CD14-positive monocyte (primary cell): ENCODE measurements around the gene EBF3. TPM values are rescaled to one million over a fixed set of nuclear protein-coding genes. Genes with fewer than 3 reads are reported as not detected.
A peak's percentile ranks its signal among the peaks of the same experiment; 100 is the strongest.

Source experiments
- DNase-seq, 3 donors: peaks; one replicate each; pipeline ENCODE4 v3.0.0-alpha.2; 2011 to 2022
- H2AFZ ChIP-seq: 2 replicates; pipeline ENCODE4 v1.6.0; 2012; ENCODE audit warnings: mild to moderate bottlenecking, low read depth, low read length, inconsistent platforms; ENCODE audit not compliant: insufficient read depth, poor library complexity, severe bottlenecking
- H3K27ac ChIP-seq, 2 donors: 1 replicate in 1 of 2; 2 replicates in 1 of 2; pipeline ENCODE4 v1.5.1; 2012 to 2013; ENCODE audit warnings: low read length in 2 of 2, control low read depth in 1 of 2, inconsistent platforms in 1 of 2, low read depth in 1 of 2, mild to moderate bottlenecking in 1 of 2
- H3K27me3 ChIP-seq, 2 donors: one replicate each; pipeline versions ENCODE4 v1.6.0 to v1.6.1; 2011 to 2013; ENCODE audit warnings: low read length in 2 of 2; ENCODE audit not compliant: control insufficient read depth in 2 of 2, insufficient read depth in 2 of 2
- H3K36me3 ChIP-seq, 2 donors: replicated peaks in 1 of 2; 1 replicate in 1 of 2; 2 replicates in 1 of 2; pipeline versions ENCODE4 v1.5.1 to v1.6.1; 2012 to 2013; ENCODE audit warnings: low read length in 2 of 2, control low read depth in 1 of 2, inconsistent platforms in 1 of 2, mild to moderate bottlenecking in 1 of 2; ENCODE audit not compliant: insufficient read depth in 2 of 2, control insufficient read depth in 1 of 2
- H3K4me1 ChIP-seq, 2 donors: 1 replicate in 1 of 2; 2 replicates in 1 of 2; pipeline versions ENCODE4 v1.5.1 to v1.6.1; 2012 to 2013; ENCODE audit warnings: low read length in 2 of 2, control low read depth in 1 of 2, inconsistent platforms in 1 of 2, mild to moderate bottlenecking in 1 of 2, moderate library complexity in 1 of 2; ENCODE audit not compliant: insufficient read depth in 2 of 2, control insufficient read depth in 1 of 2
- H3K4me2 ChIP-seq: replicated peaks from 2 replicates; pipeline ENCODE3; 2012; ENCODE audit warnings: low read length, moderate library complexity, mild to moderate bottlenecking; ENCODE audit not compliant: poor library complexity, severe bottlenecking; ENCODE audit errors: extremely low read depth
- H3K4me3 ChIP-seq, 3 experiments: fragments of 200-600 bp in 1 of 3; sonication (generic) in 1 of 3; replicated peaks in 1 of 3; 1 replicate in 2 of 3; 2 replicates in 1 of 3; pipeline ENCODE4 v1.5.1; 2011 to 2013; ENCODE audit warnings: low read length in 3 of 3, mild to moderate bottlenecking in 3 of 3, control low read depth in 2 of 3, low read depth in 2 of 3, inconsistent platforms in 1 of 3, moderate library complexity in 1 of 3
- H3K79me2 ChIP-seq: 2 replicates; pipeline ENCODE4 v1.6.0; 2012; ENCODE audit warnings: mild to moderate bottlenecking, control low read depth, inconsistent platforms, low read length, moderate library complexity; ENCODE audit not compliant: insufficient read depth
- H3K9ac ChIP-seq: 2 replicates; pipeline ENCODE4 v1.6.0; 2017; ENCODE audit warnings: low read length, mild to moderate bottlenecking; ENCODE audit not compliant: insufficient read depth, poor library complexity, severe bottlenecking
- H3K9me3 ChIP-seq, 2 donors: replicated peaks in 1 of 2; 1 replicate in 1 of 2; 2 replicates in 1 of 2; pipeline versions ENCODE4 v1.5.1 to v1.6.1; 2012 to 2013; ENCODE audit warnings: low read length in 2 of 2, control low read depth in 1 of 2; ENCODE audit not compliant: control insufficient read depth in 1 of 2, insufficient read depth in 1 of 2
- H4K20me1 ChIP-seq: 2 replicates; pipeline ENCODE4 v1.6.0; 2012; ENCODE audit warnings: mild to moderate bottlenecking, low read length, control low read depth, moderate library complexity; ENCODE audit not compliant: insufficient read depth
- H3K27ac Mint-ChIP-seq, 7 donors: one replicate each; pipeline ENCODE4 v1.8.0; 2020; ENCODE audit warnings: mild to moderate bottlenecking in 7 of 7, mixed read lengths in 7 of 7, moderate library complexity in 6 of 7, inconsistent platforms in 2 of 7
- H3K27me3 Mint-ChIP-seq, 3 donors: one replicate each; pipeline ENCODE4 v1.8.0; 2021 to 2022; ENCODE audit warnings: low read depth in 3 of 3, mild to moderate bottlenecking in 3 of 3, mixed read lengths in 3 of 3, moderate library complexity in 3 of 3, inconsistent platforms in 1 of 3
- H3K36me3 Mint-ChIP-seq, 2 donors: one replicate each; pipeline ENCODE4 v1.8.0; 2020; ENCODE audit warnings: mixed read lengths in 2 of 2, inconsistent platforms in 1 of 2, mild to moderate bottlenecking in 1 of 2
- H3K4me1 Mint-ChIP-seq: one replicate; pipeline ENCODE4 v1.8.0; 2020; ENCODE audit warnings: mild to moderate bottlenecking, mixed read lengths
- H3K4me3 Mint-ChIP-seq, 2 donors: one replicate each; pipeline ENCODE4 v1.8.0; 2020; ENCODE audit warnings: mild to moderate bottlenecking in 2 of 2, mixed read lengths in 2 of 2, moderate library complexity in 1 of 2
- H3K9me3 Mint-ChIP-seq, 7 donors: one replicate each; pipeline ENCODE4 v1.8.0; 2020 to 2022; ENCODE audit warnings: mixed read lengths in 7 of 7, mild to moderate bottlenecking in 6 of 7, moderate library complexity in 6 of 7, inconsistent platforms in 2 of 7
- WGBS: methylation state at CpG from one replicate; pipeline ENCODE4 v1.1.5; 2013; ENCODE audit warnings: missing lambda C conversion rate; ENCODE audit not compliant: insufficient coverage; 5-methylcytosine and 5-hydroxymethylcytosine counted together
- intact Hi-C, 2 donors: fragments of 100-400 bp; cut with micrococcal nuclease; formaldehyde crosslinking; loops; one replicate each; pipeline versions ENCODE4 v1.15.0 to v1.15.1; 2023
- polyA plus RNA-seq, 3 donors: library from polyadenylated mRNA; depleted of rRNA in 1 of 3; unstranded in 2 of 3; stranded (reverse) in 1 of 3; fragments of 300-500 nt in 2 of 3; fragments of >200 nt in 1 of 3; fragmentation: Illumina TruSeq in 2 of 3; gene quantifications; 1 replicate in 2 of 3; 2 replicates in 1 of 3; pipeline ENCODE4 v1.2.3, GENCODE V29; 2012 to 2021
- TF ChIP-seq, protein P1 (sequence below): fragments of 200-600 bp; IDR thresholded peaks from one replicate; pipeline ENCODE4 v1.8.0; 2022; ENCODE audit warnings: antibody characterized with exemption, mild to moderate bottlenecking

The EBF3 gene
- polyA plus RNA-seq, 3 donors: not detected

DNA sequence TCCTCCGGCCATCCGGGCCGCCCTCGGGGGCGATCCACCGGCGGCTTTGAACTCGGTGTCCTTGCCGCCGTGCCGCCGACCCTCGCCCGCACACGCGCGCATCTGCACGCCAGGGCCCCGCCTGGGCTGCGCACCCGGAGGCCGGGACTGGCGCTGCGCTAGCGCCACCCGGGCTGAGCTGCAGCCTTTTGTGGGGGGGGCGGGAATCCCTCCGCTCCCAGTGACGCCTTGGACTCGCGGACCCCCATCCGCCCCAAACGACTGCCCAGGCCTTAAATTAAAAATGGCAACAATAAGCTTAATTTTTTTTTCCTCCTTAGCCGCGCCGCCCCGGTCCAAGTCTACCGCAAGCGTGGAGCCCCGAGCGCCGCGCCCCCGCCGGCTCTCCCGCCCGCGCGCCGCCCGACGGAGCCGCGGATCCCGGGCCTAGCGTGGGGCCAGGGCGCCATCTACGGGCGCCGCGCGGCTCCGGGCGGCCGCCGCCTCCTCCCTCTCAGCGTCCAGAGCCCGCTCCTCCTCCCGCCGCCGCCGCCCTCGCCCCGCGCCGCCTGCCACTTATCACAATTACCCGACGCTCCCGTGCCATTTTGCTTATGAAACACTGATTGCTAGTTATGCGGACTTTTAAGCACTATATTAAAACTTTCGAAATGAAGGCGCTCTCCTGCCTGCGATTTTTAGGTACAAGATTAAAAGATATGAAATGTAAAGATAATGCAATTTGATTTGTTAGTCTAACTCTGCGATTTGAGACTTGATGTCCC is 7.5 kb upstream of the EBF3 start:
- H3K27ac Mint-ChIP-seq: no peak overlapping the region
- Histone ChIP-seq H3K36me3 (no peaks in the 10 kb centered on the region), H4K20me1 (no peaks in the 10 kb centered on the region), H3K27ac (no peak overlapping the region), H3K27me3 (peaks cover 34 to 77% of the 10 kb centered on the region in 2 donors), H3K9me3 (peaks cover 0 to 27% of the 10 kb centered on the region in 2 donors), H2AFZ (no peak overlapping the region), H3K4me3 (no peak overlapping the region), H3K4me2 (no peak overlapping the region), H3K4me1 (no peaks in the 10 kb centered on the region), H3K9ac (no peak overlapping the region), H3K79me2 (no peaks in the 10 kb centered on the region)
- H3K4me3 Mint-ChIP-seq: peak overlapping the region in 1 of 2 donors; percentile 86
- peaks cover 69 to 91% (median 86%) of the 10 kb centered on the region in 3 donors for H3K27me3 Mint-ChIP-seq
- H3K36me3 Mint-ChIP-seq: no peaks in the 10 kb centered on the region
- TF ChIP-seq, protein P1, sequence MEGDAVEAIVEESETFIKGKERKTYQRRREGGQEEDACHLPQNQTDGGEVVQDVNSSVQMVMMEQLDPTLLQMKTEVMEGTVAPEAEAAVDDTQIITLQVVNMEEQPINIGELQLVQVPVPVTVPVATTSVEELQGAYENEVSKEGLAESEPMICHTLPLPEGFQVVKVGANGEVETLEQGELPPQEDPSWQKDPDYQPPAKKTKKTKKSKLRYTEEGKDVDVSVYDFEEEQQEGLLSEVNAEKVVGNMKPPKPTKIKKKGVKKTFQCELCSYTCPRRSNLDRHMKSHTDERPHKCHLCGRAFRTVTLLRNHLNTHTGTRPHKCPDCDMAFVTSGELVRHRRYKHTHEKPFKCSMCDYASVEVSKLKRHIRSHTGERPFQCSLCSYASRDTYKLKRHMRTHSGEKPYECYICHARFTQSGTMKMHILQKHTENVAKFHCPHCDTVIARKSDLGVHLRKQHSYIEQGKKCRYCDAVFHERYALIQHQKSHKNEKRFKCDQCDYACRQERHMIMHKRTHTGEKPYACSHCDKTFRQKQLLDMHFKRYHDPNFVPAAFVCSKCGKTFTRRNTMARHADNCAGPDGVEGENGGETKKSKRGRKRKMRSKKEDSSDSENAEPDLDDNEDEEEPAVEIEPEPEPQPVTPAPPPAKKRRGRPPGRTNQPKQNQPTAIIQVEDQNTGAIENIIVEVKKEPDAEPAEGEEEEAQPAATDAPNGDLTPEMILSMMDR: no peak
- H3K9me3 Mint-ChIP-seq: peaks cover 0 to 6% (median 3%) of the 10 kb centered on the region in 7 donors
- WGBS: under 1% methylated on average over 68 of the region's 84 CpGs
- no peak for DNase-seq
- H3K4me1 Mint-ChIP-seq: peaks cover 3% of the 10 kb centered on the region
- intact Hi-C loops: no loop called here

DNA sequence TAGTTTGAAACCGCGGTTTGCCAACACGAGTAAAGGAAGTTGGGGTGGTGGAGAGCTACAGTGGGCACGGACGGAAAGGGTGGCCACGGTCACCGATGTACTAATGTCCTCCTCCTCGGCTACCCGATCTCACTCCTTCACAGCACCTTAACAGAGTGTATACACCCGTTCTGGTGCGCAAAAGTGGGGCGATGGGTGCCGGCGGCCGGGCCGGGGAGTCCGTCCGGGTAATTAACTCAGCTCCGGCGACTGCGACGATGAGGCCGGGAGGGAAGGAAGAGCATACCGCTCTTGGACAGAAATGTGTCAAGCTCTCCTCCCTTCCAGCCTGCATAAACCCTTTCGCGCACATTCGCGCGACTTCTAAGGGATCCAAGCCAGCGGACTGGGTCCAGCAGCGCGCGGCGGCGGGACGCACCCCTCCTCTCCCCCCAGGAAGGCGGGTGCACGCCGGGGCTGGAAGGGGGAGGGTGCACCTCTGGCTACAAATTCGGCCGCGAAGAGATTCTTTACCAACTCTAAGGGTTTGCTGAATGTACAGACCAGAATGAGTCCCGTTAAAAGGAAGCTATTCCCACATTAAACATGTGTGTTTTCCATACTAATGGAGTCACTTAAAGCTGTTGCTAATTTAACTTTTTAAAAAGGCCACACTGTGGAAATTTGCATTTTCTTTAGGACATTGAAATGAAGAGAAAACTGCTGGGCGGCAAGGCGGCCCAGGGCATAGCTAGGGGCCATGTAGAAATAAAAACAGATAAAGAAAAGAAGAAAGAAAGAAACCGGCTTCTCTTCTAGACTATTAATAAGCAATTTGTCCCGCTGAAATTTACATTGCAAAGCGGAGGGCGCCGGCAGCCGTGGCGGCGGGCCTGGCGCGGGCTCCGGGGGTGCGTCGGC is 6.6 kb upstream of the EBF3 start:
- Mint-ChIP-seq H3K27ac (no peak overlapping the region), H3K27me3 (peaks cover 74 to 91% (median 88%) of the 10 kb centered on the region in 3 donors)
- WGBS: 1% methylated on average over 30 of the region's 58 CpGs

More for the DNA sequence above, 6.6 kb upstream of the EBF3 start:
- Histone ChIP-seq H3K4me2 (no peak overlapping the region), H3K27ac (no peak overlapping the region), H3K9me3 (peaks cover 0 to 34% of the 10 kb centered on the region in 2 donors), H3K79me2 (no peaks in the 10 kb centered on the region), H3K36me3 (no peaks in the 10 kb centered on the region), H4K20me1 (no peaks in the 10 kb centered on the region), H3K4me1 (no peaks in the 10 kb centered on the region), H3K27me3 (peaks cover 43 to 81% of the 10 kb centered on the region in 2 donors), H3K9ac (no peak overlapping the region), H3K4me3 (no peak overlapping the region), H2AFZ (no peak overlapping the region)
- intact Hi-C loops: no loop called here
- TF ChIP-seq, protein P1: no peak
- Mint-ChIP-seq H3K9me3 (peaks cover 0 to 6% (median 3%) of the 10 kb centered on the region in 7 donors), H3K4me1 (peaks cover 3% of the 10 kb centered on the region), H3K36me3 (no peaks in the 10 kb centered on the region), H3K4me3 (peak overlapping the region in 1 of 2 donors; percentile 81)
- no peak for DNase-seq
